Neural crest cell (in vitro differentiated cells): ENCODE data around the gene HEXD. TPM values are rescaled to one million over a fixed set of nuclear protein-coding genes. Genes with fewer than 3 reads are reported as not detected.

Experiments used
- DNase-seq: peaks from one replicate; pipeline ENCODE4 v3.0.0; 2021; ENCODE audit warnings: low read depth, mixed read lengths, low spot score
- H3K27ac Mint-ChIP-seq: one replicate; pipeline ENCODE4 v1.8.0; 2021; ENCODE audit warnings: mild to moderate bottlenecking, mixed read lengths; ENCODE audit not compliant: unreplicated experiment
- H3K27me3 Mint-ChIP-seq: 2 replicates; pipeline ENCODE4 v1.8.0; 2021; ENCODE audit warnings: low read depth, mild to moderate bottlenecking, mixed read lengths
- H3K36me3 Mint-ChIP-seq: 2 replicates; pipeline ENCODE4 v1.8.0; 2021; ENCODE audit warnings: low read depth, mild to moderate bottlenecking, mixed read lengths
- H3K4me1 Mint-ChIP-seq: 2 replicates; pipeline ENCODE4 v1.8.0; 2021; ENCODE audit warnings: mixed read lengths
- H3K4me3 Mint-ChIP-seq: one replicate; pipeline ENCODE4 v1.8.0; 2021; ENCODE audit warnings: mild to moderate bottlenecking, mixed read lengths
- H3K9me3 Mint-ChIP-seq: 2 replicates; pipeline ENCODE4 v1.8.0; 2021; ENCODE audit warnings: mixed read lengths
- total RNA-seq: library from RNA; stranded (reverse); gene quantifications from 2 replicates; pipeline ENCODE4 v1.2.1, GENCODE V29; 2021
- TF ChIP-seq, protein P1 (sequence below): fragments of 200-600 bp; sonication (generic); conservative IDR thresholded peaks from 2 replicates; pipeline ENCODE4 v1.5.0; 2021; ENCODE audit warnings: antibody characterized with exemption, mild to moderate bottlenecking

HEXD gene
- total RNA-seq, 1 donor from 2014 or later: 48.5 TPM

DNA sequence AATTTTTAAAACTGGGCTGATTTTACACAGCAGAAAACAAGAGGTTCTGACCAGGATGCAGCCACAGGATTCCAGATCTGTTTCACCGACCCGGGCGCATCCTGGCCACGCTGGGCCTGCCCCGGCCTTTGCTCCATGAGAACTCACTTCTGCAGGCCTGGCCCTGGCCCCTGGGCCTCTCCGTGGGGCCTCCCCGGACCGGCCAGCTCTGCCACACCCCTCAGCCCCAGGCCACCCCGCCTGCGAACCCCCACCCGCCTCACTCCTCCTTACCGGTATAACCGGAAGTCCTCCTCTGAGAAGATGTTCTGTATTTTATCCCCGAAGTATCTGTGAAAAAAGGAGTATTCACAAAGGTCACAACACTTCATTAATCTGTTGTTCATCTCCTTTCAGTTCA lies 13.1 kb upstream of the HEXD start:
- H3K4me3 Mint-ChIP-seq: no peak overlapping the region
- no peaks in the 10 kb centered on the region for H3K27me3 Mint-ChIP-seq
- no peaks in the 10 kb centered on the region for H3K4me1 Mint-ChIP-seq
- no peaks in the 10 kb centered on the region for H3K36me3 Mint-ChIP-seq
- TF ChIP-seq, protein P1, sequence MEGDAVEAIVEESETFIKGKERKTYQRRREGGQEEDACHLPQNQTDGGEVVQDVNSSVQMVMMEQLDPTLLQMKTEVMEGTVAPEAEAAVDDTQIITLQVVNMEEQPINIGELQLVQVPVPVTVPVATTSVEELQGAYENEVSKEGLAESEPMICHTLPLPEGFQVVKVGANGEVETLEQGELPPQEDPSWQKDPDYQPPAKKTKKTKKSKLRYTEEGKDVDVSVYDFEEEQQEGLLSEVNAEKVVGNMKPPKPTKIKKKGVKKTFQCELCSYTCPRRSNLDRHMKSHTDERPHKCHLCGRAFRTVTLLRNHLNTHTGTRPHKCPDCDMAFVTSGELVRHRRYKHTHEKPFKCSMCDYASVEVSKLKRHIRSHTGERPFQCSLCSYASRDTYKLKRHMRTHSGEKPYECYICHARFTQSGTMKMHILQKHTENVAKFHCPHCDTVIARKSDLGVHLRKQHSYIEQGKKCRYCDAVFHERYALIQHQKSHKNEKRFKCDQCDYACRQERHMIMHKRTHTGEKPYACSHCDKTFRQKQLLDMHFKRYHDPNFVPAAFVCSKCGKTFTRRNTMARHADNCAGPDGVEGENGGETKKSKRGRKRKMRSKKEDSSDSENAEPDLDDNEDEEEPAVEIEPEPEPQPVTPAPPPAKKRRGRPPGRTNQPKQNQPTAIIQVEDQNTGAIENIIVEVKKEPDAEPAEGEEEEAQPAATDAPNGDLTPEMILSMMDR: no peak
- no peak overlapping the region for H3K27ac Mint-ChIP-seq
- DNase-seq: no peak
- no peaks in the 10 kb centered on the region for H3K9me3 Mint-ChIP-seq

DNA sequence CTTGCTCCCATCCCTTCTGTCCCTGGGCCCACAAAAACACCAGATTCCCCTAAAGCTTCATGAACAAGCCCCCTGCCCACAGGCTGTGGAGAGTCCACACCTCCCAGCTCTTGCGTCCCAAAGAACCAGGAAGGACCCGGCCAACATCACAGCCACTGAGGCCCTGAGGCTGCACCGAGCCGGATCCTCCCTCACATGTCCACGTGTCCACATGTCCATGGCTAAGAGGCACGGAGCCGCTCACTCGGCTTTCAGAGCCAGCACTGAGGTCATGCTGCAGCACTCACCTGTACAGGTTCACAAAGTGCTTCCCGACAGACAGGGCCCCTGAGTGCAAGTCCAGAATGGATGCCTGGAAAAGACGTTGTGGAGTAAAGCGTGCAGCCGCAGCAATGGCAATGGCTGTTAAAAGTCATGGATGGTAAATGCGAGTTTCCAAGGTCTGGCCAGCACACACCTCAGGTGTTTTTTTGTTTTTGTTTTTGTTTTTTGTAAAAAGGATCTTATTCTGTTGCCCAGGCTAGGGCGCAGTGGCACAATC lies 11.9 kb upstream of the HEXD start:
- DNase-seq: no peak
- TF ChIP-seq, protein P1: no peak
- Mint-ChIP-seq H3K9me3 (no peaks in the 10 kb centered on the region), H3K4me1 (no peaks in the 10 kb centered on the region), H3K27ac (no peak overlapping the region), H3K27me3 (no peaks in the 10 kb centered on the region), H3K36me3 (no peaks in the 10 kb centered on the region), H3K4me3 (no peak overlapping the region)

GRCh38 chr17:82407255-82407654 lies 10.9 kb upstream of the HEXD start:
- TF ChIP-seq, protein P1: no peak
- Mint-ChIP-seq H3K4me3 (no peak overlapping the region), H3K27me3 (no peaks in the 10 kb centered on the region), H3K27ac (no peak overlapping the region), H3K4me1 (no peaks in the 10 kb centered on the region), H3K9me3 (no peaks in the 10 kb centered on the region), H3K36me3 (no peaks in the 10 kb centered on the region)
- DNase-seq: no peak

DNA sequence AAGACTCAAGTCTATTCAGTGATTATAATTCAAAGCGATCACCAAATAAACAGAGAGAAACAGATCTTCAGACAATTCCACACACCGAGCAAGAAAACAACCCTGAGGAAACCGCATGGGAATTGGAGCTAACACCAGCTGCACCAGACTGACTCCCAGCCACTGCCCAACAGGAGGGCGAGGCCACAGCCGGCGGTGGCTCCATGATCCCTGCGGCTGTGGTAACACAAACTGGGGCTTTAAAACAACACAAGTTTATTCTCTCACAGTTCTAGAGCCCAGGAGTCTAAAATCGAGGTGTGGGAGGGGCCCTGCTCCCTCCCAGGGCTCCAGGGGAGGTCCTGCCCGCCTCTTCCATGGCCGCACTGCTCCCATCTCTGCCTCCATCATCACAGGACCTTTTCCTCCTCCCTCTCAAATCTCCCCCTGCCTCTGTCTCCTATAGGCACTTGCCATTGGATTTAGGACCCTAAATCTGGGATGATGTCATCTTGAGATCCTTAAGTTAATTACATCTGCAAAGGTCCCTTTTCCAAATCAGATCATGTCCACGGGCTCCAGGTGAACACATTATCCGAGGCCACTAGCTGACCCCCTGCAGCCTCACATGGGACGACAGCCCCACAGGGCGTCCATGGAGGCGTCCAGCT lies 9.7 kb upstream of the HEXD start:
- Mint-ChIP-seq H3K4me3 (no peak overlapping the region), H3K4me1 (no peaks in the 10 kb centered on the region), H3K36me3 (no peaks in the 10 kb centered on the region), H3K27me3 (no peaks in the 10 kb centered on the region), H3K9me3 (no peaks in the 10 kb centered on the region), H3K27ac (peak overlapping the region; percentile 83)
- DNase-seq: no peak
- TF ChIP-seq, protein P1: no peak

DNA sequence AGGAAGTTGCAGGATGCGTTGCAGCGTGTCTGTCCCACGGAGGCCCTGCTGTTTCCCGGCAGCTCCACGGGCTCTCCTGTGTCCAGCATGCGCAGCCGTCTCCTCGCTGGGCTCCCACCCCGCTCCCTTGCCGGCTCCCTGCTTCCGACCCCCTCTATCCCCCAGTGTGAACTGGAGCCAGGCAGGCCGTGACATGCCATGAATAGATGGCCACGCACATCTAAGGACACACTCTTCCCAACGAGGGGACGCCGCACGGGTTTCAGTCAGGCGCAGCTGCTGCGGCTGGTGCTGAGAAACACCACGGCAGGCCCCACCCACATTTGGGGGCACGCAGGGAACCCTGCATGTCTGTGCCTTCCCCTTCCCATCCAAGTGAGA lies 9.2 kb upstream of the HEXD start:
- TF ChIP-seq, protein P1: no peak
- no peak for DNase-seq
- Mint-ChIP-seq H3K36me3 (no peaks in the 10 kb centered on the region), H3K27ac (no peak overlapping the region), H3K9me3 (no peaks in the 10 kb centered on the region), H3K27me3 (no peaks in the 10 kb centered on the region), H3K4me1 (no peaks in the 10 kb centered on the region), H3K4me3 (no peak overlapping the region)
